Lung (tissue), 12 donors: ENCODE data around the gene ACTL7B. TPM values are rescaled to one million over a fixed set of nuclear protein-coding genes. Genes with fewer than 3 reads are reported as not detected.

Source experiments
- ATAC-seq: fragments of 200-7000 bp; cut with Tn5 transposase; one replicate; pipeline ENCODE4 v1.9.1; 2020; ENCODE audit warnings: moderate number of reproducible peaks; ENCODE audit not compliant: insufficient read depth, low FRiP score
- DNase-seq, 3 donors: peaks; one replicate each; pipeline ENCODE4 v3.0.0-alpha.2; 2013 to 2017
- H3K27ac ChIP-seq, 2 donors: one replicate each; pipeline ENCODE4 v1.5.1; 2013; ENCODE audit warnings: mild to moderate bottlenecking in 2 of 2, moderate library complexity in 2 of 2, control low read depth in 1 of 2, inconsistent platforms in 1 of 2, low read depth in 1 of 2, low read length in 1 of 2
- H3K27me3 ChIP-seq, 3 donors: one replicate each; pipeline ENCODE4 v1.5.1; 2013; ENCODE audit warnings: low read length in 2 of 3; ENCODE audit not compliant: control insufficient read depth in 3 of 3, insufficient read depth in 3 of 3
- H3K36me3 ChIP-seq, 4 donors: one replicate each; pipeline ENCODE4 v1.5.1; 2013; ENCODE audit warnings: low read length in 4 of 4, mild to moderate bottlenecking in 1 of 4, moderate library complexity in 1 of 4; ENCODE audit not compliant: control insufficient read depth in 4 of 4, insufficient read depth in 4 of 4
- H3K4me1 ChIP-seq, 5 donors: one replicate each; pipeline ENCODE4 v1.5.1; 2013; ENCODE audit warnings: low read length in 5 of 5, mild to moderate bottlenecking in 2 of 5, moderate library complexity in 1 of 5; ENCODE audit not compliant: control insufficient read depth in 5 of 5, insufficient read depth in 5 of 5
- H3K4me3 ChIP-seq: one replicate; pipeline ENCODE4 v1.5.1; 2013; ENCODE audit warnings: mild to moderate bottlenecking, control low read depth, moderate library complexity
- H3K9ac ChIP-seq, 2 donors: one replicate each; pipeline ENCODE4 v1.5.1; 2013; ENCODE audit warnings: low read length in 2 of 2, control low read depth in 1 of 2; ENCODE audit not compliant: insufficient read depth in 1 of 2
- H3K9me3 ChIP-seq, 4 donors: one replicate each; pipeline ENCODE4 v1.5.1; 2013; ENCODE audit warnings: low read length in 3 of 4, mild to moderate bottlenecking in 1 of 4, moderate library complexity in 1 of 4; ENCODE audit not compliant: control insufficient read depth in 4 of 4, insufficient read depth in 3 of 4
- CTCF ChIP-seq: IDR thresholded peaks from 2 replicates; pipeline ENCODE4 v1.5.1; 2012; ENCODE audit warnings: mild to moderate bottlenecking; ENCODE audit errors: control extremely low read depth, extremely low read depth
- WGBS, 2 donors: extraction: QIAGEN DNeasy Blood & Tissue Kit; methylation state at CpG; one replicate each; pipeline ENCODE4 v1.1.7; 2013; 5-methylcytosine and 5-hydroxymethylcytosine counted together
- polyA plus RNA-seq, 2 donors: library from polyadenylated mRNA; stranded (reverse); fragments of 200-250 nt; gene quantifications; one replicate each; pipeline ENCODE4 v1.2.1, GENCODE V29; 2013
- total RNA-seq, 2 donors: library from RNA; depleted of rRNA in 1 of 2; stranded (reverse); fragments of >200 nt in 1 of 2; gene quantifications; one replicate each; pipeline ENCODE4 v1.2.1, GENCODE V29; 2014 to 2021
- donor health status: control.
- donor health status: control.
- donor health status: Bipolar disorder and iron deficiency.
- donor health status: healthy.
- donor health status: DM: yes; HTN: yes; CAD: no.

Gene ACTL7B
- total and polyA plus RNA-seq, 4 donors: not detected

- Histone ChIP-seq H3K4me3 (no peak overlapping the region), H3K9me3 (no peaks in the 10 kb centered on the region), H3K9ac (no peak overlapping the region), H3K36me3 (peaks cover 24 to 62% (median 45%) of the 10 kb centered on the region in 4 donors), H3K27ac (no peak overlapping the region), H3K27me3 (no peaks in the 10 kb centered on the region), H3K4me1 (peaks cover 0 to 1% (median 0%) of the 10 kb centered on the region in 5 donors)
- DNase-seq: no peak
- WGBS, 2 donors: 96 to 98% methylated on average over 4 of the region's 4 CpGs
- TF ChIP-seq CTCF: no peak
- no peak for ATAC-seq
Observed at GRCh38 chr9:108874058-108874788, 18.4 kb upstream of the ACTL7B start.

- Histone ChIP-seq H3K4me1 (peaks cover 0 to 4% (median 0%) of the 10 kb centered on the region in 5 donors), H3K4me3 (no peak overlapping the region), H3K36me3 (peaks cover 7 to 44% (median 25%) of the 10 kb centered on the region in 4 donors), H3K27ac (no peak overlapping the region), H3K9ac (no peak overlapping the region), H3K9me3 (no peaks in the 10 kb centered on the region), H3K27me3 (no peaks in the 10 kb centered on the region)
- no peak for DNase-seq
- TF ChIP-seq CTCF: no peak
- no peak for ATAC-seq
- 76 to 96% methylated on average over 3 of the region's 3 CpGs for WGBS, 2 donors
Observed at GRCh38 chr9:108869092-108869725, 13.4 kb upstream of the ACTL7B start.

- 92 to 97% methylated on average over 4 of the region's 4 CpGs for WGBS, 2 donors
- Histone ChIP-seq H3K4me1 (peaks cover 0 to 4% (median 0%) of the 10 kb centered on the region in 5 donors), H3K27me3 (no peaks in the 10 kb centered on the region), H3K9me3 (no peaks in the 10 kb centered on the region), H3K4me3 (no peak overlapping the region), H3K27ac (no peak overlapping the region), H3K9ac (no peak overlapping the region), H3K36me3 (peaks cover 7 to 33% (median 18%) of the 10 kb centered on the region in 4 donors)
- TF ChIP-seq CTCF: no peak
- ATAC-seq (no peak), DNase-seq (no peak)
Observed at GRCh38 chr9:108867829-108868228, 12.0 kb upstream of the ACTL7B start.
